ENCODE measurements around the gene FGFR2. TPM values are rescaled to one million over a fixed set of nuclear protein-coding genes. Genes with fewer than 3 reads are reported as not detected.

Gene FGFR2
- polyA plus RNA-seq, 1 of the 3 experiments (the other 2 are of a cell fraction) = 0.02 TPM

- no peak overlapping the region for H3K4me2 ChIP-seq
- no peaks in the 10 kb centered on the region for H3K4me1 ChIP-seq (ENCODE audit: control insufficient read depth in 1 of 2, insufficient read depth in 2 of 2, low read depth in 1 of 2, low read length in 1 of 2)
- no peaks in the 10 kb centered on the region for H3F3A ChIP-seq (replicated peaks; ENCODE audit: insufficient read depth)
- H3K36me3 ChIP-seq (replicated peaks in 1 of 2; ENCODE audit: control insufficient read depth in 1 of 2, insufficient read depth in 2 of 2, low read length in 1 of 2) = no peaks in the 10 kb centered on the region
- no peak overlapping the region for H3K9ac ChIP-seq
- CTCF ChIA-PET = interaction anchor here (1.8 kb wide), 1 partner anchor 11 kb away, joined by 5 read pairs; no protein-coding TSS in a partner anchor
- no peaks in the 10 kb centered on the region for H3K9me3 ChIP-seq
- POLR2A ChIA-PET = no interaction called here
- H3K9me2 ChIP-seq = no peaks in the 10 kb centered on the region
- no peaks in the 10 kb centered on the region for H3K79me2 ChIP-seq (ENCODE audit: insufficient read depth)
- no peak overlapping the region for H3K4me3 ChIP-seq (ENCODE audit: low read depth in 2 of 2, low read length in 1 of 2)
- no peak for DNase-seq
- H3K27me3 ChIP-seq (ENCODE audit: insufficient read depth) = no peaks in the 10 kb centered on the region
- 38% methylated on average over 3 of the region's 3 CpGs for WGBS (ENCODE audit: low lambda C conversion rate)
- H4K20me1 ChIP-seq (ENCODE audit: insufficient read depth) = no peaks in the 10 kb centered on the region
- H3K27ac ChIP-seq (ENCODE audit: low read depth in 2 of 2, low read length in 1 of 2) = no peak overlapping the region
- TF ChIP-seq FOXJ3 (CRISPR knock-in tag; IDR thresholded peaks at IDR 0.05) (no peak), RAD21 (IDR thresholded peaks at IDR 0.05; ENCODE audit: low read length) (no peak), RFX5 (IDR thresholded peaks at IDR 0.05; ENCODE audit: low read length) (no peak)
- H2AFZ ChIP-seq (ENCODE audit: low read depth) = no peak overlapping the region
These were observed 88.4 kb downstream of the FGFR2 start for GRCh38 chr10:121509796-121510195.

DNA sequence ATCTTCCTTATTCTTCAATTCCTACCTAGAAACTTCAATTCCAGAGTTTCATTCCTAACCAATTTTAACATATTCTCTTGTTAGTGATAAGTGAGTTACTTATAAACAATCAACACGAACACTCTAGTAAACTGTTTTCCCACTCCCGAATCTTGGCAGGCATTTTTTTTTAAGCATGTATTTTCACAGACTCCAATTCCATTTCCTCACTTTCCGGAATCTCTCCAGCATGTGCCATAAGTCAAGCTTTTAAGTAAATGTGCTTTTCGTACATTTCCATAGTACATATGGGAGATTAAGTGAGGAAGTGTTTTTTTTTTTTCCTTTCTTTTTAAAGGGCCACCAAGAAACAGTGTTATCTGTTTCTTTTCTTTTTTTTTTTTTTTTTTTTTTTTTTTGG, 89.1 kb downstream of the FGFR2 start:
- TF ChIP-seq POLR2AphosphoS5 (IDR thresholded peaks at IDR 0.05; ENCODE audit: low read depth, low read length) (no peak), FOXM1 (IDR thresholded peaks at IDR 0.05; ENCODE audit: low read depth) (no peak), GATA2 (CRISPR knock-in tag; IDR thresholded peaks at IDR 0.05) (no peak), NRF1 (IDR thresholded peaks at IDR 0.05; ENCODE audit: low read depth, low read length) (no peak), REST (IDR thresholded peaks at IDR 0.05; ENCODE audit: low read depth, low read length) (no peak), MXI1 (IDR thresholded peaks at IDR 0.05; ENCODE audit: low read depth, low read length) (no peak), RAD21 (IDR thresholded peaks at IDR 0.05; ENCODE audit: low read length) (no peak), MAX (IDR thresholded peaks at IDR 0.05; ENCODE audit: low read depth) (no peak), USF1 (IDR thresholded peaks at IDR 0.05; ENCODE audit: borderline replicate concordance, low read depth) (no peak), MEF2A (IDR thresholded peaks at IDR 0.05; ENCODE audit: borderline replicate concordance, low read depth) (no peak), RXRA (IDR thresholded peaks at IDR 0.05; ENCODE audit: borderline replicate concordance, low read depth) (no peak), SMC3 (IDR thresholded peaks at IDR 0.05; ENCODE audit: low read depth, low read length) (no peak), YY1 (IDR thresholded peaks at IDR 0.05; ENCODE audit: low read depth) (no peak), USF2 (IDR thresholded peaks at IDR 0.05; ENCODE audit: borderline replicate concordance, low read depth, low read length) (no peak), JUND (IDR thresholded peaks at IDR 0.05) (no peak), FOSL2 (IDR thresholded peaks at IDR 0.05; ENCODE audit: borderline replicate concordance, low read depth) (no peak)
- WGBS (ENCODE audit: low lambda C conversion rate) = 40% methylated on average over 4 of the region's 4 CpGs
- Histone ChIP-seq H3K4me1 (ENCODE audit: control insufficient read depth in 1 of 2, insufficient read depth in 2 of 2, low read depth in 1 of 2, low read length in 1 of 2) (no peaks in the 10 kb centered on the region), H2AFZ (ENCODE audit: low read depth) (no peak overlapping the region), H3K27me3 (ENCODE audit: insufficient read depth) (no peaks in the 10 kb centered on the region), H3K9me3 (no peaks in the 10 kb centered on the region), H3K4me2 (no peak overlapping the region), H3K9me2 (no peaks in the 10 kb centered on the region), H3K79me2 (ENCODE audit: insufficient read depth) (no peaks in the 10 kb centered on the region), H3K9ac (no peak overlapping the region), H3K4me3 (ENCODE audit: low read depth in 2 of 2, low read length in 1 of 2) (no peak overlapping the region), H4K20me1 (ENCODE audit: insufficient read depth) (no peaks in the 10 kb centered on the region), H3F3A (replicated peaks; ENCODE audit: insufficient read depth) (no peaks in the 10 kb centered on the region), H3K36me3 (replicated peaks in 1 of 2; ENCODE audit: control insufficient read depth in 1 of 2, insufficient read depth in 2 of 2, low read length in 1 of 2) (no peaks in the 10 kb centered on the region), H3K27ac (ENCODE audit: low read depth in 2 of 2, low read length in 1 of 2) (no peak overlapping the region)
- POLR2A ChIA-PET = no interaction called here
- CTCF ChIA-PET = no interaction called here
- DNase-seq = no peak

All from SK-N-SH (cell line).